Stimulated activated memory B cell treated with anti-CD40 and anti-IgM and Interleukin-4, amounts not matched to agents 10 μg/mL and 1 μg/mL and 100 μg/mL, for 72 hours (primary cell): ENCODE measurements around the gene OR6B2.
"Not testable (repeated sequence)": the region's sequence is repeated elsewhere in the genome, so short reads cannot be mapped to it uniquely, and the experiment has no call there.

Experiments used
- ATAC-seq: fragments of 150-1000 bp; cut with Tn5 transposase; 2 replicates; pipeline ENCODE4 v1.10.0; 2021
- H3K27ac Mint-ChIP-seq: one replicate; pipeline ENCODE4 v1.8.0; 2022; ENCODE audit warnings: mild to moderate bottlenecking, mixed read lengths
- H3K27me3 Mint-ChIP-seq: one replicate; pipeline ENCODE4 v1.8.0; 2022; ENCODE audit warnings: mixed read lengths
- H3K36me3 Mint-ChIP-seq: one replicate; pipeline ENCODE4 v1.8.0; 2022; ENCODE audit warnings: mixed read lengths
- H3K4me1 Mint-ChIP-seq: one replicate; pipeline ENCODE4 v1.8.0; 2022; ENCODE audit warnings: mixed read lengths
- H3K4me3 Mint-ChIP-seq: one replicate; pipeline ENCODE4 v1.8.0; 2022; ENCODE audit warnings: mild to moderate bottlenecking, moderate library complexity, mixed read lengths
- H3K9me3 Mint-ChIP-seq: one replicate; pipeline ENCODE4 v1.8.0; 2022; ENCODE audit warnings: mixed read lengths

The OR6B2 gene

GRCh38 chr2:240050278-240050677 lies 20.0 kb upstream of the OR6B2 start:
- peaks cover 58% of the 10 kb centered on the region for H3K27me3 Mint-ChIP-seq
- no peaks in the 10 kb centered on the region for H3K4me1 Mint-ChIP-seq
- H3K4me3 Mint-ChIP-seq = no peak overlapping the region
- no peak for ATAC-seq
- no peaks in the 10 kb centered on the region for H3K36me3 Mint-ChIP-seq
- no peak overlapping the region for H3K27ac Mint-ChIP-seq
- H3K9me3 Mint-ChIP-seq = no peaks in the 10 kb centered on the region

- H3K4me1 Mint-ChIP-seq = no peaks in the 10 kb centered on the region
- no peaks in the 10 kb centered on the region for H3K9me3 Mint-ChIP-seq
- H3K27ac Mint-ChIP-seq = no peak overlapping the region
- H3K27me3 Mint-ChIP-seq = peaks cover 55% of the 10 kb centered on the region
- H3K4me3 Mint-ChIP-seq = no peak overlapping the region
- H3K36me3 Mint-ChIP-seq = no peaks in the 10 kb centered on the region
- no peak for ATAC-seq
These were observed 18.0 kb upstream of the OR6B2 start for GRCh38 chr2:240048237-240048636.

- no peak for ATAC-seq
These were observed 14.9 kb upstream of the OR6B2 start for GRCh38 chr2:240045098-240045497.

GRCh38 chr2:240044096-240044495 lies 13.9 kb upstream of the OR6B2 start:
- H3K9me3 Mint-ChIP-seq, H3K4me3 Mint-ChIP-seq, H3K36me3 Mint-ChIP-seq, H3K4me1 Mint-ChIP-seq, H3K27ac Mint-ChIP-seq, ATAC-seq: not testable (repeated sequence)
- peaks cover 62% of the 10 kb centered on the region for H3K27me3 Mint-ChIP-seq

More at GRCh38 chr2:240045098-240045497, 14.9 kb upstream of the OR6B2 start:
- Mint-ChIP-seq H3K9me3 (no peaks in the 10 kb centered on the region), H3K27me3 (peaks cover 62% of the 10 kb centered on the region), H3K4me1 (no peaks in the 10 kb centered on the region), H3K4me3 (no peak overlapping the region), H3K36me3 (no peaks in the 10 kb centered on the region), H3K27ac (no peak overlapping the region)

- H3K27ac Mint-ChIP-seq = no peak overlapping the region
- H3K9me3 Mint-ChIP-seq = no peaks in the 10 kb centered on the region
- peaks cover 56% of the 10 kb centered on the region for H3K27me3 Mint-ChIP-seq
- no peak for ATAC-seq
- H3K4me3 Mint-ChIP-seq = no peak overlapping the region
- no peaks in the 10 kb centered on the region for H3K36me3 Mint-ChIP-seq
- no peaks in the 10 kb centered on the region for H3K4me1 Mint-ChIP-seq
These were observed 13.2 kb upstream of the OR6B2 start for GRCh38 chr2:240043279-240043989.

GRCh38 chr2:240042740-240043139 lies 12.5 kb upstream of the OR6B2 start:
- Mint-ChIP-seq H3K9me3 (no peaks in the 10 kb centered on the region), H3K4me3 (no peak overlapping the region), H3K4me1 (no peaks in the 10 kb centered on the region), H3K27ac (no peak overlapping the region), H3K36me3 (no peaks in the 10 kb centered on the region), H3K27me3 (peaks cover 49% of the 10 kb centered on the region)
- no peak for ATAC-seq

GRCh38 chr2:240041363-240041762 lies 11.1 kb upstream of the OR6B2 start:
- Mint-ChIP-seq H3K36me3 (no peaks in the 10 kb centered on the region), H3K27ac (no peak overlapping the region), H3K4me3 (no peak overlapping the region)

GRCh38 chr2:240037358-240037757 lies 7.1 kb upstream of the OR6B2 start:
- peaks cover 25% of the 10 kb centered on the region for H3K27me3 Mint-ChIP-seq
- no peaks in the 10 kb centered on the region for H3K36me3 Mint-ChIP-seq
- H3K27ac Mint-ChIP-seq = no peak overlapping the region
- no peak overlapping the region for H3K4me3 Mint-ChIP-seq
- no peaks in the 10 kb centered on the region for H3K4me1 Mint-ChIP-seq
- no peak for ATAC-seq
- H3K9me3 Mint-ChIP-seq = no peaks in the 10 kb centered on the region

More at GRCh38 chr2:240041363-240041762, 11.1 kb upstream of the OR6B2 start:
- H3K27me3 Mint-ChIP-seq = peaks cover 46% of the 10 kb centered on the region
- no peaks in the 10 kb centered on the region for H3K4me1 Mint-ChIP-seq
- no peaks in the 10 kb centered on the region for H3K9me3 Mint-ChIP-seq
- ATAC-seq = no peak

DNA sequence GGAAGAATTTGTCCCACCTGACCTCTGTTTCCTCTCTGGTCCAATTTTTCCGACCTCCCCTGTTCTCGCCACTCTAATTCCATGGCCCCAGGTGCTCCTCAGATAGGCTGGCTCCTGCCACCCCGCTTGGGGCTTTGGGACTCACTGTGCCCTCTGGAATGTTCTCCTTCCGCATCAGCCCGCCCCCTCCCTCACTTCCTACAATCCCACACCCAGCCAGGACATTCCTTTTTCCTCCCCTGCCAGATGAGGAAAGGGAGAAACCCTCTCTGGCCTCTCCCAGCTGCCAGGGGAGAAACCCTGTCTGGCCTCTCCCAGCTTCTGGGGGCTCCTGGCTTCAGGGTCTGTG lies 3.1 kb upstream of the OR6B2 start:
- ATAC-seq = peak; percentile 22
- H3K27me3 Mint-ChIP-seq = peaks cover 27% of the 10 kb centered on the region
- H3K9me3 Mint-ChIP-seq = no peaks in the 10 kb centered on the region
- H3K27ac Mint-ChIP-seq = no peak overlapping the region
- H3K36me3 Mint-ChIP-seq = no peaks in the 10 kb centered on the region
- no peak overlapping the region for H3K4me3 Mint-ChIP-seq
- no peaks in the 10 kb centered on the region for H3K4me1 Mint-ChIP-seq

DNA sequence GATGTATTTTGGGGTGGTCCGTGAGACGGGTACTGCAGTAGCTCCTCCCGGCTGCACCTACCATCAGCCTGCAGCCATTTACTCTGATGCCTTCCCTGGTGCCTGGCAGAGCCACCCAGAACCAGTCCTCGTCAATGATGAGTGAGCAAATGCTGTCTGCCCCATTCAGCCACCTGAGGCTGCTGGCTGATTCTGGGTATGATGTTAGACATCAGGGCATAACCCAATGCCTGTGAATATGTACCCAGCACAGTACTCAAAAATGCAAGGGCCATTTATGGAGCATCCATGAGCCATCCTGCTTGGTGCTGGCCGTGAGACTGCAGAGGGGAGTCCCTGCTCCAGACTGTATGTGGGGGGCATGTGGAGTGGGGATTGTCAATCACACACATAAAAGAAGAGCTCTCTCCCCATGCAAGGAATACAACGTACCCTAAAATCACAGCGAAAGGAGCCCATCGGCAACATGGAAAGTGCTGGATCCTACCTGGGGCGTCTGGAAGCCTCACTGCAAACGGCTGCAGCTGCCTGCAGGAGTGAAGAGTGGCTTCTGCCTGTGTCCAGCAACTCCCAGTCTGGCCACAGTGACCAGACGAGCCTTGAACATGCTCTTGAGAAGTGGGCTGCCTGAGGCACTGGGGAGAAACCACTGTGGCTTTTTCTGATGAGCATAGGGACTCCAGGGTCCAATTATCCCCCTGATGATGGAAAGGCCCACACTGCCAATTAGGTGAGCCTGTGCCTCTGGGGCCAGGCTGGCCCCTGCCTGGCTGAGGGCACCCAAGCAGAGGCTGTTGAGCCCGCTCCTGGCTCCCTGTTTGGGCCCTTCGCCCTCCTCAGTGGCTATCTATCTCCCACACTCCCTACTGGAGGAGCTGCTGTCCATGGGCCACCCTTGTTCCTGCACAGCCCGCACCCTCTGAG lies 2.4 kb upstream of the OR6B2 start:
- Mint-ChIP-seq H3K4me1 (no peaks in the 10 kb centered on the region), H3K27me3 (peaks cover 27% of the 10 kb centered on the region), H3K9me3 (no peaks in the 10 kb centered on the region), H3K36me3 (no peaks in the 10 kb centered on the region), H3K27ac (no peak overlapping the region), H3K4me3 (no peak overlapping the region)
- no peak for ATAC-seq

DNA sequence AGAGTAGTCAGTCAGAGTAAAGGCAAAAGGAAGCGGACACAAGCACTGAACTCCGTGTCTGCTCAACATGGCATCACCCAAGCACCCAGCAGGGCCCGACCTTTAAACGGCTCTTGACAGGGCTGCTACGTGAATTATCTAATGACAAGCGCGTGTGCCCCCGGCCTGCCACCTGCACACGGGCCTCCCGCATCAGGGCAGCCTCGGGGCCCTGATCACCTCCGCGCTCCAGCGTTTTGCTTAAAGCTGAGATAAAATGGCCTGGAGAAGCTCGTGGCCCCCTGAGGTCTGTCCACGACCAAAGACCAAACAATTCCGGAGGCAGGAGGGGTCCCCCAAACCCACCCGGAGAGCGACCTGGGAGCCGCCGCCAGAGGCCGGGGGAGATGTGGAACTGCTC lies 5.5 kb downstream of the OR6B2 start:
- H3K4me3 Mint-ChIP-seq = peak overlapping the region; percentile 90
- H3K36me3 Mint-ChIP-seq = peaks cover 11% of the 10 kb centered on the region
- no peaks in the 10 kb centered on the region for H3K27me3 Mint-ChIP-seq
- H3K27ac Mint-ChIP-seq = peak overlapping the region; percentile 94
- H3K4me1 Mint-ChIP-seq = peaks cover 28% of the 10 kb centered on the region
- ATAC-seq = peak; percentile 39
- no peaks in the 10 kb centered on the region for H3K9me3 Mint-ChIP-seq

GRCh38 chr2:240023792-240024191 lies 6.4 kb downstream of the OR6B2 start:
- H3K36me3 Mint-ChIP-seq = peaks cover 16% of the 10 kb centered on the region
- H3K9me3 Mint-ChIP-seq = no peaks in the 10 kb centered on the region
- H3K27ac Mint-ChIP-seq = peak overlapping the region; percentile 94
- ATAC-seq = no peak
- no peaks in the 10 kb centered on the region for H3K27me3 Mint-ChIP-seq
- peaks cover 28% of the 10 kb centered on the region for H3K4me1 Mint-ChIP-seq
- H3K4me3 Mint-ChIP-seq = peak overlapping the region; percentile 90

DNA sequence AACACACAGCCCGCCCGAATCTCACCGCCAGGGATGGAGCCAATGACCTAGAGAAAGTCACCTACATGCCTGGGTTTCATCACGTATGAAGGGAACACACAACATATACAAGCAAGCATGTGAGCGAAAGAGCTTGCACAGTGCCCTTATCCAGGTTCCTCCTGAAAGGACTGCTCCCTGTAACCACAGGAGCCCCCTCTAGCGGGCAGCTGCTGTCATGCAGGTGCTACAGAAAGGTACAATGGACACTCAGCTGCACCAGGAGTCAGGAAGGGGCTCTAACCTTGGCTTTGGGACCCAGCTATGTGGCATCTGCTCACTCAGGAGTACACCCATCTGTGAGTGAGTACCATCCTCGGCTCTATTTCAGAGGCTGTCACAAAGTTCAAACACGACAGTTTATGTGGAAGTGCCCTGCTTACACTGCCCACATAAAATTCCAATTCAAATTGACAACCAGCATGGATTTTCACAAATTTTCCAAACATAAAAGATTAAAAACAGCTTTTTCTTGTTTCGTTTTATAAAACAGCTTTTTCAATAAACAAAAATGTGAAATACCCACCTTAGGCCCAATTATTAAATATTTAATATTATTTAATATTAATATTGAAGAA lies 8.6 kb downstream of the OR6B2 start:
- Mint-ChIP-seq H3K27me3 (no peaks in the 10 kb centered on the region), H3K4me1 (peaks cover 28% of the 10 kb centered on the region), H3K4me3 (no peak overlapping the region), H3K27ac (no peak overlapping the region), H3K36me3 (peaks cover 38% of the 10 kb centered on the region), H3K9me3 (no peaks in the 10 kb centered on the region)
- no peak for ATAC-seq

DNA sequence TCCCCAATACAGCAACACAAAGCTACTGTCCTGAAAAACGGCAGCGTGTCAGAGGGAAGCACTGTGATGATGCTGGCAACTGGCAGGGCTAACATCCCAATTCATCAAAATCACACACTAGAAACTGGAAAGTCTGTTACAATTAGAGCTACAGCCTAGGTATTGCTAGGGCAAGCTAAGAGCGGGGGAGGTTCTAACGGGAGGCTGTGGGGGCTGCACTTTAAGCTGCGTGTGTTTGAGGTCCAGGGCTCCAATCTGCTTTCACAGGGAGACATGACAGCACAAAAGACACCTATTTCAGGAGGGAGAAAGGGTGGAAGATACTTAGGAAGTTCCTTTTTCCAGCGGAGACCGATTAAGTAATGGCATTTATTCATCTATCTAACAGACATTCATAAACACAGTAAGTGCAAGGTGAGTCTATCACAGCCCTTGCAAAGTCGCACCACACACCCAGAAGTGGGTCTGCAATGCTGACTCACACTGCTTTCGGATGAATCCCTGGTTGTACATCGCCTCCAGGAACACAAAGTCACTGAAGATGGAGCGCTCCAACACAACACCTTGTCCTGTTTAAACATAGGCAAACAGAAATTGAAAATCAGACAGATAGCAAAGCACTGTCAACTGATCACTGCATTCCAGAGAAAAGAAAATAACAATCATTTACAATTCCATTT lies 12.0 kb downstream of the OR6B2 start:
- Mint-ChIP-seq H3K27me3 (no peaks in the 10 kb centered on the region), H3K27ac (no peak overlapping the region), H3K4me1 (peaks cover 15% of the 10 kb centered on the region), H3K9me3 (no peaks in the 10 kb centered on the region), H3K36me3 (peaks cover 55% of the 10 kb centered on the region), H3K4me3 (no peak overlapping the region)
- ATAC-seq = no peak

DNA sequence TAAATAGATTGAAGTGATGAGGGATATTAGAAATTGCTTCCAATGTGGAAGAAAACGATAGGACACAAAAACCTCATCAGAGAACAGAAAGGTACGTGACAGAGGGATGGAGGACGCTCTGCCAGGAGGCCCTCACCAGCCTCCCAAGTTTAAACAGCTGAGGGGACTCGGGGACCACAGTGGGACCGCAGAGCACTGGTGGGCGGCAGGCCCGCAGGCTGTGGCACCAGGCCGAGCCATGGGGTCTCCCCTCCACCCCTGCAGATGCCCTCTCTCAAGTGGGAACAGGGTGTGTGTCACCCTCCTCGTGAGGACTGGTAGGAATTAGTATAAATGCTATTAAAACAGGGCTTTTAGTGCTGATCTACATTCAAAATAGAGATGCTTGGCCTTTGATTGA lies 15.9 kb downstream of the OR6B2 start:
- ATAC-seq = no peak
- Mint-ChIP-seq H3K27ac (no peak overlapping the region), H3K4me3 (no peak overlapping the region), H3K4me1 (no peaks in the 10 kb centered on the region), H3K9me3 (no peaks in the 10 kb centered on the region), H3K36me3 (peaks cover 68% of the 10 kb centered on the region), H3K27me3 (no peaks in the 10 kb centered on the region)
